Measurements from ENCODE around the gene ETV5. TPM values are rescaled to one million over a fixed set of nuclear protein-coding genes. Genes with fewer than 3 reads are reported as not detected.

The ETV5 gene
- total RNA-seq, 1 experiment from 2014 or later = 16.2 TPM

DNA sequence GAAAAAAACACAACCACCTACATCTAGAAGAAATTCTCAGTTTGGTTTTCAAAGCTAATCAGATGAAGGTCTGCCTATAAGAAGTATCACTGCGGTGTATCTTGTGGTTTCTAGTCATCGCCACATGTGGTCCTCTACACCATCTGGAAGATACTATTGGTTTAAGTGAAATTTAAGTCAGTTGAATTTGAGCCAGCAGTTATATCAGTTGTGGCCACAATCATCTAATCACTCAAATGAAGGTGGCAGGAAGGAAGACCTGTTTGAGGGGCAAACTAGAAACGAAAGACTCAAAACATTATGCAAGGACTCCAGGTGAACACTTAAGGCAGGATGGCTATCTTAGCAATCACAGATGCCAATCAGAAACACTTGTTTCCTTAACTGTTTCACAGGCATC lies 48.7 kb downstream of the ETV5 start:
- H3K4me1 ChIP-seq = 0 out of 2 replicates have a peak, but pooled peaks cover 3% of the 10 kb centered on the region
- Mint-ChIP-seq H3K36me3 (ENCODE audit: insufficient read depth, unreplicated experiment) (peaks cover 5% of the 10 kb centered on the region), H3K27me3 (ENCODE audit: insufficient read depth, unreplicated experiment) (no peaks in the 10 kb centered on the region), H3K9me3 (ENCODE audit: unreplicated experiment) (no peaks in the 10 kb centered on the region), H3K27ac (ENCODE audit: unreplicated experiment) (no peak overlapping the region), H3K4me1 (ENCODE audit: low read depth, unreplicated experiment) (no peaks in the 10 kb centered on the region), H3K4me3 (ENCODE audit: unreplicated experiment) (no peak overlapping the region)
- intact Hi-C loops (cut with micrococcal nuclease; ENCODE audit: unreplicated experiment) = no loop called here
- no TSS peak for BruUV-seq (replicated peaks)
- no peak for DNase-seq
- ChIA-PET POLR2A (no interaction called here), CTCF (no interaction called here)
- H3K36me3 ChIP-seq (ENCODE audit: control insufficient read depth, insufficient read depth, low read length) = no peaks in the 10 kb centered on the region
- no peaks in the 10 kb centered on the region for H3K27me3 ChIP-seq (replicated peaks; ENCODE audit: control insufficient read depth, insufficient read depth, low read length)
- no peak overlapping the region for H3K4me3 ChIP-seq (ENCODE audit: low read depth, low read length)
- TF ChIP-seq, protein P1, sequence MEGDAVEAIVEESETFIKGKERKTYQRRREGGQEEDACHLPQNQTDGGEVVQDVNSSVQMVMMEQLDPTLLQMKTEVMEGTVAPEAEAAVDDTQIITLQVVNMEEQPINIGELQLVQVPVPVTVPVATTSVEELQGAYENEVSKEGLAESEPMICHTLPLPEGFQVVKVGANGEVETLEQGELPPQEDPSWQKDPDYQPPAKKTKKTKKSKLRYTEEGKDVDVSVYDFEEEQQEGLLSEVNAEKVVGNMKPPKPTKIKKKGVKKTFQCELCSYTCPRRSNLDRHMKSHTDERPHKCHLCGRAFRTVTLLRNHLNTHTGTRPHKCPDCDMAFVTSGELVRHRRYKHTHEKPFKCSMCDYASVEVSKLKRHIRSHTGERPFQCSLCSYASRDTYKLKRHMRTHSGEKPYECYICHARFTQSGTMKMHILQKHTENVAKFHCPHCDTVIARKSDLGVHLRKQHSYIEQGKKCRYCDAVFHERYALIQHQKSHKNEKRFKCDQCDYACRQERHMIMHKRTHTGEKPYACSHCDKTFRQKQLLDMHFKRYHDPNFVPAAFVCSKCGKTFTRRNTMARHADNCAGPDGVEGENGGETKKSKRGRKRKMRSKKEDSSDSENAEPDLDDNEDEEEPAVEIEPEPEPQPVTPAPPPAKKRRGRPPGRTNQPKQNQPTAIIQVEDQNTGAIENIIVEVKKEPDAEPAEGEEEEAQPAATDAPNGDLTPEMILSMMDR (IDR thresholded peaks at IDR 0.05; ENCODE audit: insufficient read depth in 1 of 2, low read depth in 1 of 2, low read length in 1 of 2, severe bottlenecking in 1 of 2, unreplicated experiment in 1 of 2) = no peak
- no peaks in the 10 kb centered on the region for H3K9me3 ChIP-seq

DNA sequence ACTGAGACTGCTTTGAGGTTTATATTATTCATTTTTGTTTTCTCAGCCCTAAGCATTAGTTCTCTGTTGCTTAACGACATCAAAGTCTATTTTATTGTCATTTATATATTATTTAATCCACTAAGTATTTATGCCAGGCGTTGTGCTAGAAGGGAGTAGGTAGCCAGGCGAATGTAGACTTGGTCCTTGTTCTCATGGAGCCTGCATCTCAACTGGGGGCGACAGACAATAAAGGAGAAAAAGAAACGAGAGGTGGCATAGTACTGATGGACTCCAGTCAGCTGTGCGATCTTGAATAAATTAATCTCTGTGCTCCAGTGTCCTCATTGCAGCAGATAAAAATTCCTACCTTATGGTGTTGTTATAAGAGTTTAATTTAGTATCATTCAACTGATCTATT lies 49.7 kb downstream of the ETV5 start:
- H3K27me3 ChIP-seq (replicated peaks; ENCODE audit: control insufficient read depth, insufficient read depth, low read length) = no peaks in the 10 kb centered on the region
- H3K4me3 ChIP-seq (ENCODE audit: low read depth, low read length) = no peak overlapping the region
- no peak for DNase-seq
- H3K36me3 ChIP-seq (ENCODE audit: control insufficient read depth, insufficient read depth, low read length) = no peaks in the 10 kb centered on the region
- H3K4me1 ChIP-seq = 0 out of 2 replicates have a peak, but pooled peaks cover 3% of the 10 kb centered on the region
- no peak overlapping the region for H3K4me3 Mint-ChIP-seq (ENCODE audit: unreplicated experiment)
- intact Hi-C loops (cut with micrococcal nuclease; ENCODE audit: unreplicated experiment) = no loop called here
- no peaks in the 10 kb centered on the region for H3K9me3 Mint-ChIP-seq (ENCODE audit: unreplicated experiment)
- no peaks in the 10 kb centered on the region for H3K9me3 ChIP-seq
- no TSS peak for BruUV-seq (replicated peaks)
- H3K4me1 Mint-ChIP-seq (ENCODE audit: low read depth, unreplicated experiment) = no peaks in the 10 kb centered on the region
- H3K27me3 Mint-ChIP-seq (ENCODE audit: insufficient read depth, unreplicated experiment) = no peaks in the 10 kb centered on the region
- H3K36me3 Mint-ChIP-seq (ENCODE audit: insufficient read depth, unreplicated experiment) = peaks cover 5% of the 10 kb centered on the region
- TF ChIP-seq, protein P1 (IDR thresholded peaks at IDR 0.05; ENCODE audit: insufficient read depth in 1 of 2, low read depth in 1 of 2, low read length in 1 of 2, severe bottlenecking in 1 of 2, unreplicated experiment in 1 of 2) = no peak
- no peak overlapping the region for H3K27ac Mint-ChIP-seq (ENCODE audit: unreplicated experiment)
- CTCF ChIA-PET = no interaction called here
- POLR2A ChIA-PET = no interaction called here

DNA sequence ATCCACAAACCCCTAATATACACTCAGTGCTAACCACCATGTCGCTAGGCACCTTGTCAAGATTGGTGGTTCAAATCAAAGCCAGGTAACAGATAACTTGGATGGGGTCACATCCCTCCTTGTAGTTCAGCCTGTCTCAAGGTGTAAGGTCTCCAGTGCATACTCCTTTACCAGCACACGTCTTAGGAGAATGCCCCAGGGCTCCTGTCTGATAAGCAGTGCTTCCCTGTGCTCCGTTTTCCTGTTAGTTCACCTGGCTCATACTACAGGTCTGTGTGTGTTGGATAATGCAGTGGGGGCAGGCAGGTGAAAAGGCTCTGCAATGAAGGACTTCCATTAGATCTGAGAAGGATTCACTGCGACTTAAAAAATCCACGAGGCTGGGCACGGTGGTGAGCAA lies 50.7 kb downstream of the ETV5 start:
- no peaks in the 10 kb centered on the region for H3K4me1 Mint-ChIP-seq (ENCODE audit: low read depth, unreplicated experiment)
- ChIA-PET CTCF (no interaction called here), POLR2A (no interaction called here)
- no peak overlapping the region for H3K4me3 ChIP-seq (ENCODE audit: low read depth, low read length)
- DNase-seq = no peak
- no peaks in the 10 kb centered on the region for H3K36me3 ChIP-seq (ENCODE audit: control insufficient read depth, insufficient read depth, low read length)
- no peaks in the 10 kb centered on the region for H3K27me3 Mint-ChIP-seq (ENCODE audit: insufficient read depth, unreplicated experiment)
- BruUV-seq (replicated peaks) = no TSS peak
- H3K4me3 Mint-ChIP-seq (ENCODE audit: unreplicated experiment) = no peak overlapping the region
- H3K9me3 ChIP-seq = no peaks in the 10 kb centered on the region
- intact Hi-C loops (cut with micrococcal nuclease; ENCODE audit: unreplicated experiment) = no loop called here
- TF ChIP-seq, protein P1 (IDR thresholded peaks at IDR 0.05; ENCODE audit: insufficient read depth in 1 of 2, low read depth in 1 of 2, low read length in 1 of 2, severe bottlenecking in 1 of 2, unreplicated experiment in 1 of 2) = no peak
- 0 out of 2 replicates have a peak, but pooled peaks cover 3% of the 10 kb centered on the region for H3K4me1 ChIP-seq
- H3K27me3 ChIP-seq (replicated peaks; ENCODE audit: control insufficient read depth, insufficient read depth, low read length) = no peaks in the 10 kb centered on the region
- no peaks in the 10 kb centered on the region for H3K9me3 Mint-ChIP-seq (ENCODE audit: unreplicated experiment)
- H3K27ac Mint-ChIP-seq (ENCODE audit: unreplicated experiment) = no peak overlapping the region
- peaks cover 5% of the 10 kb centered on the region for H3K36me3 Mint-ChIP-seq (ENCODE audit: insufficient read depth, unreplicated experiment)

All from Caco-2 (cell line).